Stimulated activated CD4-positive, alpha-beta T cell treated with anti-CD3 and anti-CD28 coated beads, TNF-alpha, amount 100 ng/mL, for 1 hour (primary cell): ENCODE data around the gene TEAD1.

ENCODE experiments used
- DNase-seq, 3 donors: peaks; one replicate each; pipeline ENCODE4 v3.0.0-alpha.2; 2020; ENCODE audit warnings: low read depth in 3 of 3, low spot score in 1 of 3

The TEAD1 gene

GRCh38 chr11:12927221-12927620 is 253.0 kb downstream of the TEAD1 start:
- no peak for DNase-seq

GRCh38 chr11:12927886-12928285 is 253.7 kb downstream of the TEAD1 start:
- DNase-seq: no peak

GRCh38 chr11:12930850-12931249 is 256.6 kb downstream of the TEAD1 start:
- no peak for DNase-seq

- DNase-seq: no peak
Measured at GRCh38 chr11:12932485-12932884, 258.3 kb downstream of the TEAD1 start.

- DNase-seq: no peak
Measured at GRCh38 chr11:12936200-12936599, 262.0 kb downstream of the TEAD1 start.

GRCh38 chr11:12938590-12939247 is 264.5 kb downstream of the TEAD1 start:
- no peak for DNase-seq

- DNase-seq: no peak
Measured at GRCh38 chr11:12941671-12942070, 267.4 kb downstream of the TEAD1 start.

GRCh38 chr11:12942157-12942556 is 267.9 kb downstream of the TEAD1 start:
- no peak for DNase-seq

- DNase-seq: no peak
Measured at GRCh38 chr11:12943311-12943710, 269.1 kb downstream of the TEAD1 start.

- no peak for DNase-seq
Measured at GRCh38 chr11:12944889-12945288, 270.7 kb downstream of the TEAD1 start.

- no peak for DNase-seq
Measured at GRCh38 chr11:12949453-12949852, 275.2 kb downstream of the TEAD1 start.

- no peak for DNase-seq
Measured at GRCh38 chr11:12950670-12951069, 276.4 kb downstream of the TEAD1 start.

GRCh38 chr11:12951376-12951775 is 277.2 kb downstream of the TEAD1 start:
- no peak for DNase-seq

GRCh38 chr11:12952094-12952493 is 277.9 kb downstream of the TEAD1 start:
- no peak for DNase-seq

- DNase-seq: no peak
Measured at GRCh38 chr11:12958986-12959385, 284.8 kb downstream of the TEAD1 start.

- no peak for DNase-seq
Measured at GRCh38 chr11:12961615-12962014, 287.4 kb downstream of the TEAD1 start.

- DNase-seq: no peak
Measured at GRCh38 chr11:12962306-12962705, 288.1 kb downstream of the TEAD1 start.

GRCh38 chr11:12963051-12963450 is 288.8 kb downstream of the TEAD1 start:
- no peak for DNase-seq

GRCh38 chr11:12963792-12964536 is 289.7 kb downstream of the TEAD1 start:
- peak; percentile 6 to 38 (median 14) for DNase-seq

- no peak for DNase-seq
Measured at GRCh38 chr11:12964650-12965049, 290.4 kb downstream of the TEAD1 start.

- no peak for DNase-seq
Measured at GRCh38 chr11:12966002-12966401, 291.8 kb downstream of the TEAD1 start.

GRCh38 chr11:12968101-12968500 is 293.9 kb downstream of the TEAD1 start:
- DNase-seq: no peak

GRCh38 chr11:12968826-12969225 is 294.6 kb downstream of the TEAD1 start:
- DNase-seq: no peak
